ENCODE results near the gene CFAP74. TPM values are rescaled to one million over a fixed set of nuclear protein-coding genes. Genes with fewer than 3 reads are reported as not detected.

The CFAP74 gene
- total RNA-seq, result 0.35 TPM
- long read RNA-seq, result 0 reads

DNA sequence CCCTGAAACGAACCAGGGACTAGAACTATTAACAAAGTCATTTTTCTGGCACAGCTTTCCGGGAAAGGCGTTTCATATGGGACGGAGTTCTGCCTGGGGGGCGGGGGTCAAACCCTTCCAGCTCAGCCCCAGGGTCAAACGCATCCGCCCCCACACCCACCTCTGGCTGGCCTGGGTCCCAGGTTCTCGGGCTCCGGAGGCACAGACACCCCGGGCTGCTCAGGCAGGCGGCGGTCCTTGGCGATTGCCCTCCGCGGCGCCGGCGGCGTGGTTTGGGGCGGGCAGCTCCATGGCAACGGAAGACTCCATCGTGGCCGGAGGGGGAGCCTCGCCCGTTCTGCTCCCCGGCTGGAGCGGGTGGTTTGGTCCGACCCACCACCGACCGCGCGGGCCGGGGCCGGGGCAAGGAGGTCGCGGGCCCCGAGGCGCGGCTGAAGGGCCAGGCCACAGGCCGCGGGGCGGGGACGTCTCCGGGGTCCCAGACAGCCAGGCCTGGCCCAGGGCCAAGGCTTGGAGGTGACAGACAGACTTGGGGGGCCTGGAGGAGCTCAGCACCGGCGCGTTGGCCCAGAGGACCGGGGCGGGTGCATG lies at the start of gene CFAP74:
Gene CFAP74 (minus strand): TSS at position 246 of the 591 bp plus-strand sequence. CDS start 12,830 bp downstream, outside the sequence.
- ATAC-seq (peak; percentile 72), DNase-seq (peak; percentile 78)
- Histone ChIP-seq H3K36me3 (no peaks in the 10 kb centered on the region), H3K4me1 (peaks cover 4% of the 10 kb centered on the region), H3K9me3 (no peaks in the 10 kb centered on the region), H3K4me3 (no peak within 1 kb of the TSS), H3K27ac (no peak within 1 kb of the TSS), H3K27me3 (peaks cover 32% of the 10 kb centered on the region)
- TF ChIP-seq CTCF (IDR thresholded peaks at IDR 0.05), result no peak
- intact Hi-C loops (cut with DNase I), result no loop called here

- intact Hi-C loops (cut with DNase I), result no loop called here
- Histone ChIP-seq H3K4me3 (no peak overlapping the region), H3K9me3 (no peaks in the 10 kb centered on the region), H3K4me1 (peaks cover 8% of the 10 kb centered on the region), H3K27ac (peak overlapping the region; percentile 63), H3K27me3 (no peaks in the 10 kb centered on the region), H3K36me3 (peaks cover 9% of the 10 kb centered on the region)
- no peak for TF ChIP-seq CTCF (IDR thresholded peaks at IDR 0.05)
- ATAC-seq (no peak), DNase-seq (no peak)
Measured at GRCh38 chr1:2053217-2053616, 49.6 kb upstream of the CFAP74 start.

- Histone ChIP-seq H3K4me1 (peaks cover 8% of the 10 kb centered on the region), H3K4me3 (peak overlapping the region; percentile 63), H3K27me3 (peaks cover 3% of the 10 kb centered on the region), H3K27ac (peak overlapping the region; percentile 63), H3K36me3 (peaks cover 9% of the 10 kb centered on the region), H3K9me3 (no peaks in the 10 kb centered on the region)
- TF ChIP-seq CTCF (IDR thresholded peaks at IDR 0.05), result no peak
- DNase-seq, result no peak
- ATAC-seq, result no peak
- intact Hi-C loops (cut with DNase I), result no loop called here
Measured at GRCh38 chr1:2052756-2053155, 49.2 kb upstream of the CFAP74 start.

- peak overlapping the region; percentile 63 for H3K4me3 ChIP-seq
- intact Hi-C loops (cut with DNase I), result no loop called here
- H3K27me3 ChIP-seq, result peaks cover 3% of the 10 kb centered on the region
- no peaks in the 10 kb centered on the region for H3K9me3 ChIP-seq
- peak overlapping the region; percentile 81 for H3K27ac ChIP-seq
- no peak for TF ChIP-seq CTCF (IDR thresholded peaks at IDR 0.05)
- DNase-seq, result no peak
- H3K4me1 ChIP-seq, result peaks cover 8% of the 10 kb centered on the region
- H3K36me3 ChIP-seq, result peaks cover 4% of the 10 kb centered on the region
- peak; percentile 19 for ATAC-seq
Measured at GRCh38 chr1:2052054-2052679, 48.6 kb upstream of the CFAP74 start.

GRCh38 chr1:2050793-2051682 lies 47.5 kb upstream of the CFAP74 start:
- Histone ChIP-seq H3K36me3 (no peaks in the 10 kb centered on the region), H3K4me1 (peaks cover 12% of the 10 kb centered on the region), H3K27me3 (peaks cover 3% of the 10 kb centered on the region), H3K9me3 (no peaks in the 10 kb centered on the region), H3K27ac (peak overlapping the region; percentile 81), H3K4me3 (peak overlapping the region; percentile 63)
- no peak for DNase-seq
- intact Hi-C loops (cut with DNase I), result no loop called here
- ATAC-seq, result no peak
- TF ChIP-seq CTCF (IDR thresholded peaks at IDR 0.05), result no peak
